Measurements from ENCODE around the gene ARMC9. TPM values are rescaled to one million over a fixed set of nuclear protein-coding genes. Genes with fewer than 3 reads are reported as not detected.

The ARMC9 gene
- total RNA-seq, 4 donors from 2014 or later = 2.2 to 6.9 (median 5.3) TPM

- H3K4me3 ChIP-seq (ENCODE audit: low read depth, poor library complexity, severe bottlenecking) = no peak overlapping the region
- TF ChIP-seq CTCF (IDR thresholded peaks at IDR 0.05) = no peak
- TF ChIP-seq POLR2A (IDR thresholded peaks at IDR 0.05) = no peak
- 85 to 88% methylated on average over 20 to 21 of the region's 21 CpGs for WGBS, 2 donors
- DNase-seq (ENCODE audit: low spot score in 2 of 2) = no peak
- intact Hi-C loops (cut with DNase I; ENCODE audit: low total_unique reads) = no loop called here
These were observed 181.1 kb downstream of the ARMC9 start for GRCh38 chr2:231379266-231380215.

- WGBS, 2 donors = 91% methylated on average over 9 to 10 of the region's 10 CpGs
- intact Hi-C loops (cut with DNase I; ENCODE audit: low total_unique reads) = no loop called here
These were observed 181.9 kb downstream of the ARMC9 start for GRCh38 chr2:231380307-231380706.

GRCh38 chr2:231380991-231381847 is 182.8 kb downstream of the ARMC9 start:
- WGBS, 2 donors = 90 to 93% methylated on average over 5 of the region's 5 CpGs
- intact Hi-C loops (cut with DNase I; ENCODE audit: low total_unique reads) = no loop called here
- no peak for TF ChIP-seq POLR2A (IDR thresholded peaks at IDR 0.05)
- TF ChIP-seq CTCF (IDR thresholded peaks at IDR 0.05) = no peak
- no peak for DNase-seq (ENCODE audit: low spot score in 2 of 2)
- no peak overlapping the region for H3K4me3 ChIP-seq (ENCODE audit: low read depth, poor library complexity, severe bottlenecking)

More at GRCh38 chr2:231380307-231380706, 181.9 kb downstream of the ARMC9 start:
- TF ChIP-seq POLR2A (IDR thresholded peaks at IDR 0.05) (no peak), CTCF (IDR thresholded peaks at IDR 0.05) (no peak)
- no peak for DNase-seq (ENCODE audit: low spot score in 2 of 2)
- no peak overlapping the region for H3K4me3 ChIP-seq (ENCODE audit: low read depth, poor library complexity, severe bottlenecking)

GRCh38 chr2:231382116-231382515 is 183.7 kb downstream of the ARMC9 start:
- intact Hi-C loops (cut with DNase I; ENCODE audit: low total_unique reads) = no loop called here
- no peak overlapping the region for H3K4me3 ChIP-seq (ENCODE audit: low read depth, poor library complexity, severe bottlenecking)
- no peak for TF ChIP-seq CTCF (IDR thresholded peaks at IDR 0.05)
- no peak for TF ChIP-seq POLR2A (IDR thresholded peaks at IDR 0.05)
- 87 to 90% methylated on average over 7 to 8 of the region's 8 CpGs for WGBS, 2 donors
- no peak for DNase-seq (ENCODE audit: low spot score in 2 of 2)

GRCh38 chr2:231383416-231384108 is 185.1 kb downstream of the ARMC9 start:
- DNase-seq (ENCODE audit: low spot score in 2 of 2) = no peak
- TF ChIP-seq POLR2A (IDR thresholded peaks at IDR 0.05) (no peak), CTCF (IDR thresholded peaks at IDR 0.05) (no peak)
- intact Hi-C loops (cut with DNase I; ENCODE audit: low total_unique reads) = no loop called here
- no peak overlapping the region for H3K4me3 ChIP-seq (ENCODE audit: low read depth, poor library complexity, severe bottlenecking)
- 58 to 65% methylated on average over 15 of the region's 15 CpGs for WGBS, 2 donors

Measured in lower leg skin (tissue), 4 donors.